Fibroblast of lung (primary cell): ENCODE measurements around the gene LAMA4. TPM values are rescaled to one million over a fixed set of nuclear protein-coding genes. Genes with fewer than 3 reads are reported as not detected.

Experiments used
- DNase-seq, 2 donors: peaks; one replicate each; pipeline versions ENCODE4 v3.0.0 to v3.0.0-alpha.2; 2010; ENCODE audit warnings: low read depth in 2 of 2
- H2AFZ ChIP-seq: 2 replicates; pipeline ENCODE4 v1.5.1; 2012; ENCODE audit warnings: low read length, control low read depth, inconsistent platforms
- H3K27ac ChIP-seq: 2 replicates; pipeline ENCODE4 v1.5.1; 2011; ENCODE audit warnings: low read length, control low read depth; ENCODE audit not compliant: insufficient read depth
- H3K27me3 ChIP-seq: 2 replicates; pipeline ENCODE4 v1.5.1; 2011; ENCODE audit warnings: mild to moderate bottlenecking, low read length; ENCODE audit not compliant: control insufficient read depth, insufficient read depth
- H3K36me3 ChIP-seq: 2 replicates; pipeline ENCODE4 v1.5.1; 2011; ENCODE audit warnings: low read length; ENCODE audit not compliant: control insufficient read depth, insufficient read depth
- H3K4me1 ChIP-seq: 2 replicates; pipeline ENCODE4 v1.5.1; 2011; ENCODE audit warnings: low read length; ENCODE audit not compliant: control insufficient read depth, insufficient read depth; ENCODE audit errors: extremely low read depth
- H3K4me2 ChIP-seq: 2 replicates; pipeline ENCODE4 v1.5.1; 2011; ENCODE audit warnings: low read length, control low read depth; ENCODE audit not compliant: insufficient read depth; ENCODE audit errors: extremely low read depth
- H3K4me3 ChIP-seq, 4 experiments: fragments of 200-600 bp in 1 of 4; sonication (generic) in 1 of 4; replicated peaks in 1 of 4; 2 replicates each; pipeline ENCODE4 v1.5.1; 2011 to 2016; ENCODE audit warnings: low read length in 4 of 4, low read depth in 3 of 4, mild to moderate bottlenecking in 3 of 4, control low read depth in 2 of 4, inconsistent platforms in 1 of 4, mixed read lengths in 1 of 4; ENCODE audit not compliant: insufficient read depth in 1 of 4; ENCODE audit errors: control extremely low read depth in 1 of 4
- H3K79me2 ChIP-seq: 2 replicates; pipeline ENCODE4 v1.5.1; 2012; ENCODE audit warnings: mild to moderate bottlenecking, low read length, inconsistent platforms; ENCODE audit not compliant: control insufficient read depth, insufficient read depth
- H3K9ac ChIP-seq: 2 replicates; pipeline ENCODE4 v1.5.1; 2011; ENCODE audit warnings: mild to moderate bottlenecking, low read length, control low read depth; ENCODE audit not compliant: insufficient read depth
- H3K9me3 ChIP-seq: 2 replicates; pipeline ENCODE4 v1.5.1; 2012; ENCODE audit warnings: low read depth, low read length; ENCODE audit not compliant: control insufficient read depth, insufficient read depth
- H4K20me1 ChIP-seq: 2 replicates; pipeline ENCODE4 v1.5.1; 2011; ENCODE audit warnings: low read length; ENCODE audit not compliant: control insufficient read depth, insufficient read depth; ENCODE audit errors: extremely low read depth
- CTCF ChIP-seq, 2 donors: IDR thresholded peaks in 1 of 2; conservative IDR thresholded peaks in 1 of 2; 1 replicate in 1 of 2; 2 replicates in 1 of 2; pipeline ENCODE4 v1.5.1; 2011 to 2012; ENCODE audit warnings: low read length in 2 of 2, control low read depth in 1 of 2, inconsistent platforms in 1 of 2, low read depth in 1 of 2, mild to moderate bottlenecking in 1 of 2
- EZH2 ChIP-seq: IDR thresholded peaks from 2 replicates; pipeline ENCODE4 v1.5.1; 2012; ENCODE audit warnings: low read length, control low read depth, mild to moderate bottlenecking; ENCODE audit errors: missing control alignments
- polyA plus RNA-seq, 2 donors: library from polyadenylated mRNA; depleted of rRNA in 1 of 2; stranded (reverse) in 1 of 2; unstranded in 1 of 2; fragments of >200 nt; gene quantifications; 2 replicates each; pipeline ENCODE4 v1.2.1, GENCODE V29; 2011 to 2012; ENCODE audit warnings: missing spikeins in 1 of 2
- total RNA-seq: library from RNA; depleted of rRNA; stranded (reverse); fragments of >200 nt; gene quantifications from 2 replicates; pipeline ENCODE4 v1.2.1, GENCODE V29; 2014

Gene LAMA4
- total and polyA plus RNA-seq, 2 donors (not counting 1 experiment from before 2014, with no cell fraction given) = 636 to 662 TPM

- no peak overlapping the region for H3K9ac ChIP-seq
- H3K4me3 ChIP-seq = no peak overlapping the region
- H3K9me3 ChIP-seq = no peaks in the 10 kb centered on the region
- TF ChIP-seq CTCF (conservative IDR thresholded peaks at IDR 0.05 in 1 of 2, IDR thresholded peaks at IDR 0.05 in 1 of 2; ENCODE audit: low read depth in 1 of 2, low read length in 2 of 2) = no peak
- H3K36me3 ChIP-seq = no peaks in the 10 kb centered on the region
- DNase-seq = peak; percentile 9 to 68
- no peaks in the 10 kb centered on the region for H3K27me3 ChIP-seq
- peaks cover 21% of the 10 kb centered on the region for H3K4me1 ChIP-seq
- peak overlapping the region; percentile 57 for H3K27ac ChIP-seq
- no peak overlapping the region for H2AFZ ChIP-seq
- H4K20me1 ChIP-seq = no peaks in the 10 kb centered on the region
- no peak overlapping the region for H3K4me2 ChIP-seq
- H3K79me2 ChIP-seq = no peaks in the 10 kb centered on the region
Observed at GRCh38 chr6:112155886-112156285, 98.5 kb downstream of the LAMA4 start.

- Histone ChIP-seq H3K4me3 (no peak overlapping the region), H3K79me2 (no peaks in the 10 kb centered on the region), H3K36me3 (peaks cover 3% of the 10 kb centered on the region), H3K27ac (peak overlapping the region; percentile 57), H3K4me1 (peaks cover 27% of the 10 kb centered on the region), H3K9ac (no peak overlapping the region), H3K4me2 (no peak overlapping the region), H4K20me1 (no peaks in the 10 kb centered on the region), H2AFZ (no peak overlapping the region), H3K27me3 (no peaks in the 10 kb centered on the region), H3K9me3 (no peaks in the 10 kb centered on the region)
- no peak for TF ChIP-seq EZH2
- no peak for TF ChIP-seq CTCF (conservative IDR thresholded peaks at IDR 0.05 in 1 of 2, IDR thresholded peaks at IDR 0.05 in 1 of 2; ENCODE audit: low read depth in 1 of 2, low read length in 2 of 2)
- peak in 1 of 2 donors; percentile 40 for DNase-seq
Observed at GRCh38 chr6:112154711-112155110, 99.7 kb downstream of the LAMA4 start.

- peaks cover 27% of the 10 kb centered on the region for H3K4me1 ChIP-seq
- no peaks in the 10 kb centered on the region for H4K20me1 ChIP-seq
- H3K36me3 ChIP-seq = peaks cover 3% of the 10 kb centered on the region
- H3K4me2 ChIP-seq = peak overlapping the region; percentile 4
- H3K27ac ChIP-seq = peak overlapping the region; percentile 57
- H3K4me3 ChIP-seq = no peak overlapping the region
- no peak overlapping the region for H3K9ac ChIP-seq
- no peaks in the 10 kb centered on the region for H3K9me3 ChIP-seq
- TF ChIP-seq EZH2 (no peak), CTCF (conservative IDR thresholded peaks at IDR 0.05 in 1 of 2, IDR thresholded peaks at IDR 0.05 in 1 of 2; ENCODE audit: low read depth in 1 of 2, low read length in 2 of 2) (no peak)
- H3K27me3 ChIP-seq = no peaks in the 10 kb centered on the region
- no peaks in the 10 kb centered on the region for H3K79me2 ChIP-seq
- no peak overlapping the region for H2AFZ ChIP-seq
- peak; percentile 62 to 94 for DNase-seq
Observed at GRCh38 chr6:112153926-112154607, 100.3 kb downstream of the LAMA4 start.
